ENCODE results near the gene EXOC3. TPM values are rescaled to one million over a fixed set of nuclear protein-coding genes. Genes with fewer than 3 reads are reported as not detected.

EXOC3 gene
- polyA plus RNA-seq, 1 donor from 2014 or later: 27.7 TPM

DNA sequence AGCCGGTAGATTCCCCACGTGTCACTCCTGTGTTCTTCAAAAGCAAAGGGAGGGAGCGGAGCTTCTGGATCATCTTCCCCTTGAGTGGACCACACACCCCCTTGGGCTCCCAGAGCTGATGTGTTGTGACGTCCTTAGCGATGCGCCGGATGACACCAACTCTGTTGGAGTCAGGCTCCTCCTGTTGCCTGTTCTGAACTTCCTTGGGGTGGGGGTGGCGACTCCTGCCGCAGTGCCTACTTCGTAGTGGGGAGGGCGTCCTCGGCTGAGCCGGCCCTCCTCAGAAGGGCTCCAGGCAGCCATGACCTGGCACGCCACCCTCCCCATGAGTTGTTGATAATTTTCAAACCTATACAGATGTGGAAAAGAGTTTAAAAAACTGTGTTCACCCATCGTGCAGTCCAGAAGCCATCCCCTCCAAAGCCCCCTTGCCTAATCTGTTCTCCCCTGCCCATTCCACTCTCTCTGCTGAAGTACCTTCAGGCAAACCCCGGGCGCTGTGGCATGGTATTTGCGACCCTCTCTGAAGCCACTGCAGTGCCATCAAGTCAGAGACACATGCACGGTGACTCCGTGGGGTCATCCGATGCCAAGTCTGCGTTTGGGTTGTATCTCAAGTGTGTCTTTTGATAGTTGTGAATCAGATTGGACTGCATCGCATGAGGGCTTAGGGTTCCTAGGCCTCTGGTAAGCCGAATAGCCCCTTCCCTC, 16.7 kb downstream of the EXOC3 start:
- H3K36me3 ChIP-seq (ENCODE audit: insufficient read depth, low read length): no peaks in the 10 kb centered on the region
- H2AFZ ChIP-seq (ENCODE audit: low read depth, low read length): no peak overlapping the region
- no peaks in the 10 kb centered on the region for H3K9me3 ChIP-seq (ENCODE audit: low read length)
- no peaks in the 10 kb centered on the region for H3K79me2 ChIP-seq (replicated peaks; ENCODE audit: insufficient read depth, low read length)
- H3K9me2 ChIP-seq (ENCODE audit: insufficient read depth, low read length): no peaks in the 10 kb centered on the region
- TF ChIP-seq RAD21 (conservative IDR thresholded peaks at IDR 0.05) (no peak), MXI1 (conservative IDR thresholded peaks at IDR 0.05; ENCODE audit: poor library complexity, severe bottlenecking) (no peak), EP300 (conservative IDR thresholded peaks at IDR 0.05; ENCODE audit: poor library complexity, severe bottlenecking) (no peak), TAF1 (IDR thresholded peaks at IDR 0.05; ENCODE audit: low read depth) (no peak), EZH2 (IDR thresholded peaks at IDR 0.05; ENCODE audit: borderline replicate concordance, insufficient read depth, low read length, poor library complexity, severe bottlenecking) (no peak), SMC3 (conservative IDR thresholded peaks at IDR 0.05; ENCODE audit: poor library complexity) (no peak), POLR2AphosphoS5 (IDR thresholded peaks at IDR 0.05) (no peak)
- TF ChIP-seq, protein P1, sequence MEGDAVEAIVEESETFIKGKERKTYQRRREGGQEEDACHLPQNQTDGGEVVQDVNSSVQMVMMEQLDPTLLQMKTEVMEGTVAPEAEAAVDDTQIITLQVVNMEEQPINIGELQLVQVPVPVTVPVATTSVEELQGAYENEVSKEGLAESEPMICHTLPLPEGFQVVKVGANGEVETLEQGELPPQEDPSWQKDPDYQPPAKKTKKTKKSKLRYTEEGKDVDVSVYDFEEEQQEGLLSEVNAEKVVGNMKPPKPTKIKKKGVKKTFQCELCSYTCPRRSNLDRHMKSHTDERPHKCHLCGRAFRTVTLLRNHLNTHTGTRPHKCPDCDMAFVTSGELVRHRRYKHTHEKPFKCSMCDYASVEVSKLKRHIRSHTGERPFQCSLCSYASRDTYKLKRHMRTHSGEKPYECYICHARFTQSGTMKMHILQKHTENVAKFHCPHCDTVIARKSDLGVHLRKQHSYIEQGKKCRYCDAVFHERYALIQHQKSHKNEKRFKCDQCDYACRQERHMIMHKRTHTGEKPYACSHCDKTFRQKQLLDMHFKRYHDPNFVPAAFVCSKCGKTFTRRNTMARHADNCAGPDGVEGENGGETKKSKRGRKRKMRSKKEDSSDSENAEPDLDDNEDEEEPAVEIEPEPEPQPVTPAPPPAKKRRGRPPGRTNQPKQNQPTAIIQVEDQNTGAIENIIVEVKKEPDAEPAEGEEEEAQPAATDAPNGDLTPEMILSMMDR (IDR thresholded peaks at IDR 0.05; ENCODE audit: poor library complexity, severe bottlenecking): no peak
- TF ChIP-seq, protein P2, sequence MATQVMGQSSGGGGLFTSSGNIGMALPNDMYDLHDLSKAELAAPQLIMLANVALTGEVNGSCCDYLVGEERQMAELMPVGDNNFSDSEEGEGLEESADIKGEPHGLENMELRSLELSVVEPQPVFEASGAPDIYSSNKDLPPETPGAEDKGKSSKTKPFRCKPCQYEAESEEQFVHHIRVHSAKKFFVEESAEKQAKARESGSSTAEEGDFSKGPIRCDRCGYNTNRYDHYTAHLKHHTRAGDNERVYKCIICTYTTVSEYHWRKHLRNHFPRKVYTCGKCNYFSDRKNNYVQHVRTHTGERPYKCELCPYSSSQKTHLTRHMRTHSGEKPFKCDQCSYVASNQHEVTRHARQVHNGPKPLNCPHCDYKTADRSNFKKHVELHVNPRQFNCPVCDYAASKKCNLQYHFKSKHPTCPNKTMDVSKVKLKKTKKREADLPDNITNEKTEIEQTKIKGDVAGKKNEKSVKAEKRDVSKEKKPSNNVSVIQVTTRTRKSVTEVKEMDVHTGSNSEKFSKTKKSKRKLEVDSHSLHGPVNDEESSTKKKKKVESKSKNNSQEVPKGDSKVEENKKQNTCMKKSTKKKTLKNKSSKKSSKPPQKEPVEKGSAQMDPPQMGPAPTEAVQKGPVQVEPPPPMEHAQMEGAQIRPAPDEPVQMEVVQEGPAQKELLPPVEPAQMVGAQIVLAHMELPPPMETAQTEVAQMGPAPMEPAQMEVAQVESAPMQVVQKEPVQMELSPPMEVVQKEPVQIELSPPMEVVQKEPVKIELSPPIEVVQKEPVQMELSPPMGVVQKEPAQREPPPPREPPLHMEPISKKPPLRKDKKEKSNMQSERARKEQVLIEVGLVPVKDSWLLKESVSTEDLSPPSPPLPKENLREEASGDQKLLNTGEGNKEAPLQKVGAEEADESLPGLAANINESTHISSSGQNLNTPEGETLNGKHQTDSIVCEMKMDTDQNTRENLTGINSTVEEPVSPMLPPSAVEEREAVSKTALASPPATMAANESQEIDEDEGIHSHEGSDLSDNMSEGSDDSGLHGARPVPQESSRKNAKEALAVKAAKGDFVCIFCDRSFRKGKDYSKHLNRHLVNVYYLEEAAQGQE (IDR thresholded peaks at IDR 0.05; ENCODE audit: borderline replicate concordance): no peak
- no peak overlapping the region for H3K4me2 ChIP-seq (ENCODE audit: low read length)
- H4K20me1 ChIP-seq (ENCODE audit: insufficient read depth): no peaks in the 10 kb centered on the region
- H3K9ac ChIP-seq (ENCODE audit: low read length): no peak overlapping the region
- H3K27me3 ChIP-seq (ENCODE audit: insufficient read depth, low read depth, low read length): no peaks in the 10 kb centered on the region
- no peak overlapping the region for H3K27ac ChIP-seq (ENCODE audit: low read length)
- H3F3A ChIP-seq (ENCODE audit: insufficient read depth, low read length, poor library complexity, severe bottlenecking): no peaks in the 10 kb centered on the region
- H3K4me3 ChIP-seq (ENCODE audit: low read length): no peak overlapping the region

DNA sequence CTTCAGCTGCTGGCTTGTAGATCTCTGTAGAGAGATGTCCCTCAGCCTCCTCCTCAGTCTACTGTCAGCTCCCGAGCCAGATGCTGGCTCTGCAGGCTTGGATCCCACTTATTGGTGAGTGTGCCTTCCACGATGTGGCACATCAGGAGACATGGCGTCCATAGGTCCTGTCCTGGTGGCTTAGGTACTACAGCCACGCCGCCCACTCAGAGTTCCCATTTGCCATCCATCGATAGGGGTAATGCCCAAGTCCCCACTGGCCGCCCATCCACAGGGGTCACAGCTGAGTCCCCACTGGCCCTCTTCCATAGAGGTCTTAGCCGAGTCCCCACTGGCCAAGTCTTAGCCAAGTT, 17.3 kb downstream of the EXOC3 start:
- H3K79me2 ChIP-seq (replicated peaks; ENCODE audit: insufficient read depth, low read length): no peaks in the 10 kb centered on the region
- H4K20me1 ChIP-seq (ENCODE audit: insufficient read depth): no peaks in the 10 kb centered on the region
- no peaks in the 10 kb centered on the region for H3K27me3 ChIP-seq (ENCODE audit: insufficient read depth, low read depth, low read length)
- H3K9me3 ChIP-seq (ENCODE audit: low read length): no peaks in the 10 kb centered on the region
- H3K9me2 ChIP-seq (ENCODE audit: insufficient read depth, low read length): no peaks in the 10 kb centered on the region
- no peak overlapping the region for H3K27ac ChIP-seq (ENCODE audit: low read length)
- H3K36me3 ChIP-seq (ENCODE audit: insufficient read depth, low read length): no peaks in the 10 kb centered on the region
- H3K4me3 ChIP-seq (ENCODE audit: low read length): no peak overlapping the region
- H3K9ac ChIP-seq (ENCODE audit: low read length): no peak overlapping the region
- TF ChIP-seq EP300 (conservative IDR thresholded peaks at IDR 0.05; ENCODE audit: poor library complexity, severe bottlenecking) (no peak), MXI1 (conservative IDR thresholded peaks at IDR 0.05; ENCODE audit: poor library complexity, severe bottlenecking) (no peak)
- H3F3A ChIP-seq (ENCODE audit: insufficient read depth, low read length, poor library complexity, severe bottlenecking): no peaks in the 10 kb centered on the region
- H3K4me2 ChIP-seq (ENCODE audit: low read length): no peak overlapping the region
- H2AFZ ChIP-seq (ENCODE audit: low read depth, low read length): no peak overlapping the region

Measured in neural cell (in vitro differentiated cells).